ENCODE data around the gene LGR4.

The LGR4 gene

DNA sequence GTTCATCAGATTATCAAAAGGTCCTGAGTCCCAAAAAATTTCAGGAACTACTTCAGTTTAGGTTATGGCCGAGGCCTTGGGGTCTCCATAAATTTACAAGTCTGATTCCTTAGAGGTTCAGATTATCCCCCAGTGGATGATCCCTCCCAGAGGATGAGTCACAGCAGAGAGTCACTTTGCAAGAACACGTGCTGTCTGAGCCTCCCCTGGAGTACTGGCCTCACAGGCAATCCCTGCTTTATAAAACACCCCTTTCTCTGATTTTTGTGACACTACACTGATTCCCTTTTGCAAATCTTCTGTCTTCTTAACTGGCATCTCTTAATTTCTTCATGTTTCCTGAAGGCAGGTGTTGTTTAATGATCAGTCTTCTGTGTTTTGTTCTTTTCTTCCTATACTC, 154.8 kb downstream of the LGR4 start:
- DNase-seq (ENCODE audit: low read depth), result no peak
- TF ChIP-seq, protein P1, sequence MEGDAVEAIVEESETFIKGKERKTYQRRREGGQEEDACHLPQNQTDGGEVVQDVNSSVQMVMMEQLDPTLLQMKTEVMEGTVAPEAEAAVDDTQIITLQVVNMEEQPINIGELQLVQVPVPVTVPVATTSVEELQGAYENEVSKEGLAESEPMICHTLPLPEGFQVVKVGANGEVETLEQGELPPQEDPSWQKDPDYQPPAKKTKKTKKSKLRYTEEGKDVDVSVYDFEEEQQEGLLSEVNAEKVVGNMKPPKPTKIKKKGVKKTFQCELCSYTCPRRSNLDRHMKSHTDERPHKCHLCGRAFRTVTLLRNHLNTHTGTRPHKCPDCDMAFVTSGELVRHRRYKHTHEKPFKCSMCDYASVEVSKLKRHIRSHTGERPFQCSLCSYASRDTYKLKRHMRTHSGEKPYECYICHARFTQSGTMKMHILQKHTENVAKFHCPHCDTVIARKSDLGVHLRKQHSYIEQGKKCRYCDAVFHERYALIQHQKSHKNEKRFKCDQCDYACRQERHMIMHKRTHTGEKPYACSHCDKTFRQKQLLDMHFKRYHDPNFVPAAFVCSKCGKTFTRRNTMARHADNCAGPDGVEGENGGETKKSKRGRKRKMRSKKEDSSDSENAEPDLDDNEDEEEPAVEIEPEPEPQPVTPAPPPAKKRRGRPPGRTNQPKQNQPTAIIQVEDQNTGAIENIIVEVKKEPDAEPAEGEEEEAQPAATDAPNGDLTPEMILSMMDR (IDR thresholded peaks at IDR 0.05; ENCODE audit: low read depth, low read length, missing control alignments), result no peak
- H3K4me3 ChIP-seq (ENCODE audit: low read depth, low read length), result no peak overlapping the region
